OCI-LY7 (cell line): ENCODE measurements around the gene MYRFL.

Experiments used
- EZH2phosphoT487 ChIP-seq: fragments of 200-600 bp; sonication (generic); IDR thresholded peaks from 2 replicates; pipeline ENCODE4 v1.6.1; 2018; ENCODE audit warnings: low read depth, borderline replicate concordance, mild to moderate bottlenecking, mixed run types, antibody characterized with exemption, low read length, moderate library complexity, mixed read lengths
- TF ChIP-seq, protein P1 (sequence below): fragments of 200-600 bp; sonication (generic); conservative IDR thresholded peaks from 2 replicates; pipeline ENCODE4 v1.5.1; 2014; ENCODE audit warnings: mild to moderate bottlenecking, antibody characterized with exemption, low read length, moderate library complexity, mixed read lengths

DNA sequence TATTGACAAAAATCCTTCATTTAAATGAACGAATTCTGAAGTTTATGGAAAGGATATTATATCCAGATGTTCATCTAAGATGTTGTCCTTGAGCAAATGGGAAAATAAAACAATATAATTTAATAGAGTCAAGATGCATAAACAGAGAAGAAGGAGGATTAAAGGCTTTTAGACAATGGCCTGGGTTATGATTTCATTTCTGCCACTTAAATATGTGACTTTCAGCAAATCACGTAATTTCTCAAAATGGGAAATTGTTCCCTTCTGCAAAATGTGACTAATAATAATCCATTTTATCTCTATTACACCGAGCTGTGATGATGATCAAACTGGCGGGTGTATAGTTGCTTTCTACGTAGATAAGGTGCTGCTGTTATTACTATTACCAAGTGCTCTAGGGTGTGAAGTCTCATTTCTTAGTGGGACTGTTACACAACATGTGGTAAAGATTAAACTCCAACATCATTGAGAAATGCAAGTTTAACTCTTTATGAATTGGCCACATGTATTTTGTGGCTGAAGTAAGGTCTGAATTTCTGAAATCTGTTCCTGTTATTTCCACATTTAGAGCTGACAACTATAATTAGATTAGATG is 157.0 kb downstream of the MYRFL start:
- TF ChIP-seq, protein P1, sequence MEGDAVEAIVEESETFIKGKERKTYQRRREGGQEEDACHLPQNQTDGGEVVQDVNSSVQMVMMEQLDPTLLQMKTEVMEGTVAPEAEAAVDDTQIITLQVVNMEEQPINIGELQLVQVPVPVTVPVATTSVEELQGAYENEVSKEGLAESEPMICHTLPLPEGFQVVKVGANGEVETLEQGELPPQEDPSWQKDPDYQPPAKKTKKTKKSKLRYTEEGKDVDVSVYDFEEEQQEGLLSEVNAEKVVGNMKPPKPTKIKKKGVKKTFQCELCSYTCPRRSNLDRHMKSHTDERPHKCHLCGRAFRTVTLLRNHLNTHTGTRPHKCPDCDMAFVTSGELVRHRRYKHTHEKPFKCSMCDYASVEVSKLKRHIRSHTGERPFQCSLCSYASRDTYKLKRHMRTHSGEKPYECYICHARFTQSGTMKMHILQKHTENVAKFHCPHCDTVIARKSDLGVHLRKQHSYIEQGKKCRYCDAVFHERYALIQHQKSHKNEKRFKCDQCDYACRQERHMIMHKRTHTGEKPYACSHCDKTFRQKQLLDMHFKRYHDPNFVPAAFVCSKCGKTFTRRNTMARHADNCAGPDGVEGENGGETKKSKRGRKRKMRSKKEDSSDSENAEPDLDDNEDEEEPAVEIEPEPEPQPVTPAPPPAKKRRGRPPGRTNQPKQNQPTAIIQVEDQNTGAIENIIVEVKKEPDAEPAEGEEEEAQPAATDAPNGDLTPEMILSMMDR, result no peak
- TF ChIP-seq EZH2phosphoT487, result no peak
